IMR-90 (cell line): Measurements from ENCODE around the gene KAZALD1. TPM values are rescaled to one million over a fixed set of nuclear protein-coding genes. Genes with fewer than 3 reads are reported as not detected.

ENCODE experiments used
- ATAC-seq: fragments of 200-7000 bp; cut with Tn5 transposase; 2 replicates; pipeline ENCODE4 v1.9.1; 2020; ENCODE audit warnings: low read depth, mild to moderate bottlenecking, moderate library complexity
- BruUV-seq: library from RNA; stranded (reverse); fragments of 400-500 nt; replicated peaks from 2 replicates; lab custom pipeline; 2021; lab: Mats Ljungman, UMichigan
- CTCF ChIA-PET: fragments of 300-600 bp; formaldehyde crosslinking; extraction: SDS; loops from one replicate; lab custom pipeline; 2021; ENCODE audit warnings: antibody characterized with exemption; lab: Yijun Ruan, JAX
- POLR2A ChIA-PET: fragments of 300-600 bp; sonication (Branson Sonifier 250); formaldehyde crosslinking; loops from one replicate; lab custom pipeline; 2022; ENCODE audit warnings: antibody characterized with exemption; ENCODE audit not compliant: unreplicated experiment; lab: Charles Lee
- DNase-seq: peaks from one replicate; pipeline ENCODE4 v3.0.0; 2013
- H2AFZ ChIP-seq: replicated peaks from 2 replicates; pipeline ENCODE3; 2013; ENCODE audit warnings: low read length, mild to moderate bottlenecking; ENCODE audit not compliant: poor library complexity
- H2AK5ac ChIP-seq: 2 replicates; pipeline ENCODE4 v1.6.1; 2013; ENCODE audit warnings: low read depth, low read length, inconsistent platforms
- H2AK9ac ChIP-seq: replicated peaks from 2 replicates; pipeline ENCODE3; 2013; ENCODE audit warnings: mild to moderate bottlenecking, low read depth, low read length, moderate library complexity; ENCODE audit not compliant: poor library complexity
- H2BK120ac ChIP-seq: 2 replicates; pipeline ENCODE4 v1.6.1; 2013; ENCODE audit warnings: low read depth, low read length, inconsistent platforms
- H2BK15ac ChIP-seq: 3 replicates; pipeline ENCODE4 v1.6.1; 2013; ENCODE audit warnings: low read depth, low read length, inconsistent platforms
- H2BK20ac ChIP-seq: 2 replicates; pipeline ENCODE4 v1.6.1; 2013; ENCODE audit warnings: low read depth, mild to moderate bottlenecking, inconsistent platforms, low read length, moderate library complexity
- H2BK5ac ChIP-seq: 2 replicates; pipeline ENCODE4 v1.6.1; 2013; ENCODE audit warnings: mild to moderate bottlenecking, low read depth, low read length, inconsistent platforms; ENCODE audit not compliant: poor library complexity, severe bottlenecking
- H3K14ac ChIP-seq: replicated peaks from 2 replicates; pipeline ENCODE4 v1.6.1; 2013; ENCODE audit warnings: low read depth, low read length, inconsistent platforms
- H3K18ac ChIP-seq: 2 replicates; pipeline ENCODE4 v1.6.1; 2013; ENCODE audit warnings: low read depth, low read length, control low read depth
- H3K23ac ChIP-seq: 2 replicates; pipeline ENCODE4 v1.6.1; 2013; ENCODE audit warnings: low read depth, low read length, inconsistent platforms
- H3K27ac ChIP-seq: 2 replicates; pipeline ENCODE4 v1.5.1; 2013; ENCODE audit warnings: mild to moderate bottlenecking, control low read depth, low read length; ENCODE audit not compliant: insufficient read depth
- H3K27me3 ChIP-seq: 2 replicates; pipeline ENCODE4 v1.6.1; 2013; ENCODE audit warnings: low read length; ENCODE audit not compliant: control insufficient read depth, insufficient read depth
- H3K36me3 ChIP-seq: 2 replicates; pipeline ENCODE4 v1.6.1; 2013; ENCODE audit warnings: low read length, mixed read lengths; ENCODE audit not compliant: control insufficient read depth, insufficient read depth
- H3K4ac ChIP-seq: 2 replicates; pipeline ENCODE4 v1.6.1; 2013; ENCODE audit warnings: low read depth, low read length, inconsistent platforms
- H3K4me1 ChIP-seq: 2 replicates; pipeline ENCODE4 v1.6.1; 2013; ENCODE audit warnings: low read length, mixed read lengths; ENCODE audit not compliant: control insufficient read depth, insufficient read depth
- H3K4me2 ChIP-seq: 2 replicates; pipeline ENCODE4 v1.6.1; 2013; ENCODE audit warnings: low read depth, mild to moderate bottlenecking, control low read depth, low read length, moderate library complexity
- H3K4me3 ChIP-seq: 2 replicates; pipeline ENCODE4 v1.5.1; 2013; ENCODE audit warnings: low read depth, mild to moderate bottlenecking, control low read depth, low read length, moderate library complexity; ENCODE audit not compliant: insufficient read depth
- H3K56ac ChIP-seq: 2 replicates; pipeline ENCODE4 v1.6.1; 2013; ENCODE audit warnings: low read length, inconsistent platforms; ENCODE audit not compliant: insufficient read depth; ENCODE audit errors: extremely low read depth
- H3K79me1 ChIP-seq, 2 experiments: 2 replicates each; pipeline ENCODE4 v1.6.1; 2013; ENCODE audit warnings: low read length in 2 of 2, inconsistent platforms in 1 of 2, low read depth in 1 of 2
- H3K9ac ChIP-seq: 2 replicates; pipeline ENCODE4 v1.6.1; 2013; ENCODE audit warnings: low read depth, low read length, control low read depth
- H3K9me1 ChIP-seq: 2 replicates; pipeline ENCODE4 v1.6.1; 2013; ENCODE audit warnings: low read length, inconsistent platforms; ENCODE audit not compliant: insufficient read depth
- H3K9me3 ChIP-seq: 2 replicates; pipeline ENCODE4 v1.6.1; 2013; ENCODE audit warnings: low read length; ENCODE audit not compliant: control insufficient read depth, insufficient read depth
- H4K20me1 ChIP-seq: 2 replicates; pipeline ENCODE4 v1.6.1; 2013; ENCODE audit warnings: low read length, inconsistent platforms; ENCODE audit not compliant: insufficient read depth
- H4K5ac ChIP-seq: 2 replicates; pipeline ENCODE4 v1.6.1; 2013; ENCODE audit warnings: mild to moderate bottlenecking, low read depth, low read length, control low read depth
- H4K8ac ChIP-seq, 2 experiments: 2 replicates each; pipeline ENCODE4 v1.6.1; 2013; ENCODE audit warnings: low read depth in 2 of 2, low read length in 2 of 2, control low read depth in 1 of 2, inconsistent platforms in 1 of 2
- H4K91ac ChIP-seq: 2 replicates; pipeline ENCODE4 v1.6.1; 2013; ENCODE audit warnings: low read depth, low read length, inconsistent platforms; ENCODE audit not compliant: insufficient read depth
- BHLHE40 ChIP-seq: fragments of 150-350 bp; IDR thresholded peaks from 2 replicates; pipeline ENCODE4 v1.6.1; 2016; ENCODE audit warnings: mild to moderate bottlenecking, low read depth, low read length
- CEBPB ChIP-seq: IDR thresholded peaks from 2 replicates; pipeline ENCODE4 v1.6.1; 2012; ENCODE audit warnings: low read depth, low read length, improper control_type of control experiment
- CHD1 ChIP-seq: IDR thresholded peaks from 2 replicates; pipeline ENCODE4 v1.6.1; 2012; ENCODE audit warnings: low read depth, low read length, improper control_type of control experiment
- CTCF ChIP-seq: conservative IDR thresholded peaks from 2 replicates; pipeline ENCODE4 v1.5.1; 2012; ENCODE audit warnings: mild to moderate bottlenecking, low read depth, low read length, improper control_type of control experiment
- ELK1 ChIP-seq: fragments of 150-350 bp; IDR thresholded peaks from 2 replicates; pipeline ENCODE4 v1.6.1; 2016; ENCODE audit warnings: low read depth, mild to moderate bottlenecking, low read length, moderate library complexity, borderline replicate concordance
- FOS ChIP-seq: fragments of 150-350 bp; IDR thresholded peaks from 2 replicates; pipeline ENCODE4 v1.6.1; 2016; ENCODE audit warnings: low read depth, low read length
- MAFK ChIP-seq: IDR thresholded peaks from 2 replicates; pipeline ENCODE4 v1.6.1; 2012; ENCODE audit warnings: low read depth, low read length, improper control_type of control experiment
- MAZ ChIP-seq: IDR thresholded peaks from 2 replicates; pipeline ENCODE4 v1.6.1; 2012; ENCODE audit warnings: low read depth, mild to moderate bottlenecking, low read length, improper control_type of control experiment, moderate library complexity, borderline replicate concordance
- MXI1 ChIP-seq: IDR thresholded peaks from 2 replicates; pipeline ENCODE4 v1.6.1; 2012; ENCODE audit warnings: low read depth, mild to moderate bottlenecking, low read length, moderate library complexity, borderline replicate concordance
- NFE2L2 ChIP-seq: fragments of 150-350 bp; IDR thresholded peaks from 2 replicates; pipeline ENCODE4 v1.6.1; 2016; ENCODE audit warnings: low read depth, mild to moderate bottlenecking, low read length
- POLR2A ChIP-seq: IDR thresholded peaks from 2 replicates; pipeline ENCODE4 v1.6.1; 2012; ENCODE audit warnings: mild to moderate bottlenecking, low read depth, low read length
- RAD21 ChIP-seq: IDR thresholded peaks from 2 replicates; pipeline ENCODE4 v1.6.1; 2012; ENCODE audit warnings: low read length, improper control_type of control experiment
- RCOR1 ChIP-seq: IDR thresholded peaks from 2 replicates; pipeline ENCODE4 v1.6.1; 2012; ENCODE audit warnings: mild to moderate bottlenecking, low read length, improper control_type of control experiment; ENCODE audit not compliant: insufficient replicate concordance
- RFX5 ChIP-seq: IDR thresholded peaks from 2 replicates; pipeline ENCODE4 v1.8.0; 2012; ENCODE audit warnings: low read depth, mild to moderate bottlenecking, low read length, moderate library complexity
- SMC3 ChIP-seq: fragments of 150-350 bp; IDR thresholded peaks from 2 replicates; pipeline ENCODE4 v1.6.1; 2016; ENCODE audit warnings: low read depth, mild to moderate bottlenecking, antibody characterized with exemption, low read length, moderate library complexity
- WGBS, 2 experiments: methylation state at CpG; one replicate each; pipeline versions ENCODE4 v1.1.5 to v1.1.7; 2013; ENCODE audit warnings: missing lambda C conversion rate in 2 of 2; ENCODE audit not compliant: insufficient read length in 1 of 2; ENCODE audit errors: extremely low coverage in 2 of 2; 5-methylcytosine and 5-hydroxymethylcytosine counted together
- dilution Hi-C: fragments of 300-500 bp; cut with HindIII; formaldehyde crosslinking; loops from one replicate; pipeline ENCODE4 v1.14.3; 2018; ENCODE audit warnings: low sequenced_read_pairs; ENCODE audit not compliant: unreplicated experiment
- in situ Hi-C: fragments of 300-500 bp; cut with MboI; formaldehyde crosslinking; loops from 3 replicates; pipeline ENCODE4 v1.14.3; 2019; ENCODE audit warnings: low sequenced_read_pairs, inconsistent platforms, mixed read lengths
- intact Hi-C: fragments of 100-400 bp; cut with micrococcal nuclease; formaldehyde crosslinking; loops from 2 replicates; pipeline ENCODE4 v1.10.0; 2022
- polyA plus RNA-seq, 3 experiments: library from polyadenylated mRNA; depleted of rRNA; stranded (reverse); fragments of >200 nt; gene quantifications; 2 replicates each; pipeline ENCODE4 v1.2.3, GENCODE V29; 2012; ENCODE audit warnings: low replicate concordance in 1 of 3
- total RNA-seq: library from RNA; depleted of rRNA; stranded (reverse); fragments of >200 nt; gene quantifications from 2 replicates; pipeline ENCODE4 v1.2.3, GENCODE V29; 2012
- TF ChIP-seq, protein P1 (sequence below): fragments of 150-350 bp; IDR thresholded peaks from 2 replicates; pipeline ENCODE4 v1.6.1; 2017; ENCODE audit warnings: mild to moderate bottlenecking, antibody characterized with exemption, low read length, low read depth

The KAZALD1 gene
- total and polyA plus RNA-seq, 2 of the 4 experiments (the other 2 are of a cell fraction), result 9.1 to 18.6 TPM

DNA sequence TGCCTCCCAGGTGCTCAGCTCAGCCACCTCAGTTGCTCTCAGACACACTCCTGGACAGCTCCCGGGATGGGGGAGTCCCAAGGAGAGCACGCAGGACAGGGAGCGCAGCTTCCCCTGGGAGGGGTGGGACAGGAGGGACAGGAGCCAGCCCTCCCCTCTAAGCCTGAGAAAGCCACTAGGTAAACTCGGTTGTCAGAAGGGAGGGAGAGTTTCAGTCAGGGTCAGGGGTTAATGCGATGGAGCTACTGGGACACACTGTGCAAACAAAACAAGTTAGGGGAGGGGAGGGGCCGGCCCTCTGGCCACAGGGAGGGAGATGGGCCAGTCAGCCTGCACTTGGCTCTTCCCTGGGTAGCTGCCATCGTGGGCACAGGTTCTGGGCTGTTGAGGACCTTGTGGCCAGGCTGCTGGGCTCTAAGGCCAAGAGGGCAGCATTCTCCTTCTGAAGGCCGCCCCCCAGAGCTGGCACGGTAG, 31.1 kb downstream of the KAZALD1 start:
- TF ChIP-seq RCOR1 (no peak), MXI1 (no peak), BHLHE40 (no peak), SMC3 (no peak), CHD1 (no peak), ELK1 (no peak), RFX5 (no peak), FOS (no peak), CEBPB (no peak), MAZ (no peak), POLR2A (no peak), RAD21 (no peak), CTCF (no peak), MAFK (no peak), NFE2L2 (no peak)
- TF ChIP-seq, protein P1, sequence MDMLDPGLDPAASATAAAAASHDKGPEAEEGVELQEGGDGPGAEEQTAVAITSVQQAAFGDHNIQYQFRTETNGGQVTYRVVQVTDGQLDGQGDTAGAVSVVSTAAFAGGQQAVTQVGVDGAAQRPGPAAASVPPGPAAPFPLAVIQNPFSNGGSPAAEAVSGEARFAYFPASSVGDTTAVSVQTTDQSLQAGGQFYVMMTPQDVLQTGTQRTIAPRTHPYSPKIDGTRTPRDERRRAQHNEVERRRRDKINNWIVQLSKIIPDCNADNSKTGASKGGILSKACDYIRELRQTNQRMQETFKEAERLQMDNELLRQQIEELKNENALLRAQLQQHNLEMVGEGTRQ, result no peak
- POLR2A ChIA-PET, result no interaction called here
- no peak overlapping the region for H3K27ac ChIP-seq
- no peak overlapping the region for H4K91ac ChIP-seq
- H3K9me1 ChIP-seq, result no peaks in the 10 kb centered on the region
- no peak overlapping the region for H2AK5ac ChIP-seq
- H3K36me3 ChIP-seq, result no peaks in the 10 kb centered on the region
- H2AFZ ChIP-seq, result no peak overlapping the region
- no peak overlapping the region for H2BK120ac ChIP-seq
- H3K56ac ChIP-seq, result no peak overlapping the region
- H3K4me1 ChIP-seq, result 0 out of 2 replicates have a peak, but pooled peaks cover 2% of the 10 kb centered on the region
- no peak overlapping the region for H3K23ac ChIP-seq
- intact Hi-C loops (no loop called here), in situ Hi-C loops (no loop called here), dilution Hi-C loops (no loop called here)
- no peaks in the 10 kb centered on the region for H3K9me3 ChIP-seq
- H3K79me1 ChIP-seq, result no peaks in the 10 kb centered on the region
- H4K8ac ChIP-seq, result no peak overlapping the region
- no peak overlapping the region for H3K9ac ChIP-seq
- WGBS, 2 experiments, result 7% methylated on average over 3 of the region's 9 CpGs; no CpG with 5 or more reads in 1 of the 2 experiments
- H4K5ac ChIP-seq, result no peak overlapping the region
- no peak overlapping the region for H2AK9ac ChIP-seq
- peaks cover 79% of the 10 kb centered on the region for H3K27me3 ChIP-seq
- CTCF ChIA-PET, result interaction anchor here (0.9 to 1.5 kb wide), 2 partner anchors 49 to 57 kb away, joined by 3 to 7 read pairs; no protein-coding TSS in a partner anchor
- ATAC-seq, result no peak
- no TSS peak for BruUV-seq
- DNase-seq, result no peak
- no peak overlapping the region for H3K18ac ChIP-seq
- H2BK5ac ChIP-seq, result no peak overlapping the region
- no peak overlapping the region for H3K14ac ChIP-seq
- no peak overlapping the region for H2BK15ac ChIP-seq
- no peak overlapping the region for H3K4me2 ChIP-seq
- no peak overlapping the region for H3K4me3 ChIP-seq
- no peak overlapping the region for H3K4ac ChIP-seq
- H2BK20ac ChIP-seq, result no peak overlapping the region
- no peaks in the 10 kb centered on the region for H4K20me1 ChIP-seq
